HG03064 (cell line): ENCODE results near the gene RPS18.
"Not testable (repeated sequence)": the region's sequence is repeated elsewhere in the genome, so short reads cannot be mapped to it uniquely, and the experiment has no call there.

Source experiments
- ATAC-seq: cut with Tn5 transposase; IDR thresholded peaks from one replicate; pipeline ENCODE4 v1.9.1; 2021; ENCODE audit warnings: low read depth; ENCODE audit not compliant: unreplicated experiment

RPS18 gene

GRCh38 chr6:33271468-33272274 lies at the start of gene RPS18, which contains the start of gene VPS52:
Gene RPS18 (plus strand): TSS chr6:33272075. CDS start chr6:33272120, 45 bp downstream.
Gene VPS52 (minus strand): TSS chr6:33271876. CDS start chr6:33271675, 201 bp downstream.
- ATAC-seq = peak; percentile 79

DNA sequence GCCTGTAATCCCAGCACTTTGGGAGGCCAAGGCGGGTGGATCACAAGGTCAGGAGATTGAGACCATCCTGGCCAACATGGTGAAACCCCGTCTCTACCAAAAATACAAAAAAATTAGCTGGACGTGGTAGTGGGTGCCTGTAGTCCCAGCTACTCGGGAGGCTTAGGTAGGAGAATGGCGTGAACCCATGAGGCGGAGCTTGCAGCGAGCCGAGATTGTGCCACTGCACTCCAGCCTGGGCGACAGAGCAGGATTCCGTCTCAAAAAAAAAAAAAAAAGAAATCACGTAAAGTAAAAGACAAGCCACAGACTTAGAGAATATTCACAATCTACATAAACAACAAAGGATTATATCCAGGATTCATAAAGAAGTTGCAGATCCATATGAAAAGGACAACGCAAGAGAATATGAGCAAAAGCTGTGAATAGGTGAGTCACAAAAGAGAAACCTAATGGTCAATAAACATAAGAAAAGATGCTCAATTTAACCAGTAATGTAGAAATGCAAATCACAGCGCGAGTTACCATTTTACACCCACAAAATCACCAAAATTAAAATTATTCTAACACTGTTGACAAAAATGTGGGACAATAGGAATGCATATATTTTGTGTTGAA lies 45.3 kb upstream of the RPS18 start:
- ATAC-seq = not testable (repeated sequence)

- ATAC-seq = no peak
Measured at GRCh38 chr6:33235221-33235634, 36.6 kb upstream of the RPS18 start.

- ATAC-seq = no peak
Measured at GRCh38 chr6:33236328-33236727, 35.5 kb upstream of the RPS18 start.

- ATAC-seq = no peak
Measured at GRCh38 chr6:33236852-33237251, 35.0 kb upstream of the RPS18 start.

- no peak for ATAC-seq
Measured at GRCh38 chr6:33237741-33238140, 34.1 kb upstream of the RPS18 start.

DNA sequence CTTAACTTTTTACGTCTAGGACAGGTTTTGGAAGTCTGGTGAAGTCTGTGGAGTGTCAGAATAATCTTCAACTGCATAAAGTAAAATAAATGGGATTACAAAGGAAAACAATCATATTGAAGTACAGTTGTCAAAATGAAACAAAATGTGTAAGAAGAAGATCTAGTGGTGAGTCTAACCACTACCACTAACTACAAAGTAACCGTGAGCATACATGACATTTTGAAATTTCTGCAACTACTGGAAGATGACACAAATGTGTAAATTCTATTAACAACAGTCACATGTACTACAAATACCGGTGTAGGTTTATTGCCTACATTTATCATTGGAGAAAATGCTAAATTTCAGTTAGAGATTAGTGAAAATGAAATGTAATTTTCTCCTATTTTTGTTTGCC lies 29.9 kb upstream of the RPS18 start:
- no peak for ATAC-seq

DNA sequence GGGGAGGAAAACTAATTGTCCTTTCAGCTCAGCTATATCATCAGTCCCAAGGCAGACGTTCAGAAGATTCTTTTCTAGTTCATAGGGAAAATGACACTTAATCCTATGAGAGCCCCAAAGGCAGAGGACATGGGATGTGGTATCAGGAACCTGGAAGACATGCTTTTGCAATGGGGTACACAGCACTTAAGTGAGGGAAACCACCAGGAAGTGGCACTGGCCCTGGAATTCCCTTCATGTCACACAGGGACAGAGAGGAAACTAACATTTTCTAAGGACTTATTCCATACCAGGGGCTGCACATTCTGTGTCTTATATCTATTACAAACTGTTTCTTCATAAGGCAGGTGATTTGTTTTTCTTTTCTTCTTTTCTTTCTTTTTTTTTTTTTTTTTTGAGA lies 28.4 kb upstream of the RPS18 start:
- no peak for ATAC-seq

GRCh38 chr6:33247977-33248642 lies 23.8 kb upstream of the RPS18 start:
- no peak for ATAC-seq

GRCh38 chr6:33248643-33248931 lies 23.3 kb upstream of the RPS18 start:
- ATAC-seq = no peak

DNA sequence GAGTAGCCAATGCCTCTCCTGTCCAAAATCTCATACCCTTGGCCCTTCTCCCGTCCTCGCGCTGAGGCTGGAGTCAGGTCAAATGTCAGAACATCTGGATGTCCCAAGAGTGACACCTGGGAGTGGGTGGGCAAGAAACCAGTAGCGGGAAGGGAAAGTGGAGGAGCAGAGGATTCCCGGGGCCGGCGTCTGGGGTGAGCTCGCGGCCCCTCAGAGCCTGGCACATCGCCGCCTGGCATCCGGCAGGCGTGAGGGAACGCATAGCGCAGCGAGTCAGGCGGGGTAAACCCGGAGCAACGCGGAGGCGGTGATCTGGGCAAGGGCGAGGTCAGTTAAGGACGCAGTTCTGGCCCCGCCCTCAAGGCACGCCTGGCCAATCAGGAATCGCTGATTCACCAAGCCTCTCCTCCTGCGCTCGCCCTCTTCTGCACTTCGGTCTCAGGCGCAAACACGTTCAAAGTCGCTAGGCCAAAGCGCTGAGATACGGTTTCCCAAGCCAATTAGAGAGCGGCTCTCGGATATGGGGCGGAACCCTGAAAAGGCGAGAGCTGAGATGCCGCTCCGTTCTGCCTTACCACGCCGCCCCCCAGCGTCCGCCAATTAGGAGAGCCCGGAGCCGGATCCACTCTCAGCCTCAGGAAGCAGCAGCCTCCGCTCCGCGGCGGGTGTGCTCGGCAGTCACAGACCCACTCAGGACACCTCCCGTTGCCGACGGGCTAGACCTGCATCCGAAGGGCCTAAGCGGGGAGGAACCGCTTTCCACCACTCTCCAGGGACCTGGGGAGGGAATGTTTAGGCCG lies 22.7 kb upstream of the RPS18 start:
- peak; percentile 85 for ATAC-seq

DNA sequence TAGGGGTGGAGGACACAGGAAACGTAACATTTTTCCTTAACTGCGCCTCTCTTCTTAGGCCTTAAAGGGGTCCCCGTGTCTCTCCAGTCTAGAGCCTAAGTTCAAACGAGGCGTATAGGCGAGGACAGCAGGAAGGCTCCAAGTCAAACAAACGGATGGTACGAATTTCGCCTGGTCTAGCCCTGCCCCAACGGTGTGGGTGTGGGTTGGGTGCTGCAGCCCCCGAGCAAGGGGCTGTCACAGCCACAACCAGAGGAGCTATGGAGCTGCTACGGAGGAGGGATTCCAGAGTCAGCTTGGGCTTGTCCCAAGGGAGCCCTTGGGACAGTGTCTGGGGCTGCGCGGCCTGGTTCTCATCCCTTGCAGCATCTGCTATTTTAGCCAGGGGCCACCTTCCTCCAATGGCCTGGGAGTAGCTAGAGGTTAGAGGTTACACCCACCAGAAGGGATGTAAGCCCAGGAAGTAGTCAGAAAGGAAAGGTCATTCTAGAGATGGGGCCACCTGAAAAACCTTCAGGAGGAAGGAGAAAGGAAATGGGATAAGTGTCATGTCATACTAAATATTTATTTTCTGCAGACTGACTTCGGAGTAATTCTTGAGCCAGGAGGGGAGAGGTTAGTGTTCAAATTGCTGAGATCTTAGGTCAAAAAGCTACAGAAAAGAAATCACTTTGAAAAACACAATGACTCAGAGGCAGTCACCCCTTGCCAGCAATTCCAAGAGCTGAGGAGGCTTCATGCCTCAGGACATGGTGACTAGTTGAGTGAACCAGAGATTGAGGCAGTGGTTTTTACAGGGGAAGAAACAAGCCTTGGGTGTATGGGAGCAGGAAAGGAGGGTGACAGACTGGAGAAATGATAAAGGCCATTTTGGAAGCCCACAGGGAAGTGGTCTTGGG lies 21.9 kb upstream of the RPS18 start:
- ATAC-seq = no peak

DNA sequence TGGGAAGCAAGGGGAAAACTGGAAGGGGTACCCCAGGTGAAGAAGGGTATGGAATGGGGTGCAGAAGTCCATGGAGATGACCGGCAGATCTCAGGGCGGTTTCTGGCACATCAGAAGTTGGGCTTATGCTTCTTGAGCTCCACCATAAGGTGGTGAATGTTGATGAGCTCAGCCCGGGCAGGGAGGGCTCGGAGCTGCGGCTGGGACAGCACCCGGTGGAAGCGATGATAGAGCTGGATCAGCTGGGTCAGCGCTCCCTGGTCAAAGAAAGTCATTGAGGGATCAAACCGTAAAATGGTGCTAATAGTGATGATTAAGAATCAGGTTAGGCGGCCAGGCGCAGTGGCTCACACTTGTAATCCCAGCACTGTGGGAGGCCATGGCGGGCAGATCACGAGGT lies 21.1 kb upstream of the RPS18 start:
- ATAC-seq = no peak

DNA sequence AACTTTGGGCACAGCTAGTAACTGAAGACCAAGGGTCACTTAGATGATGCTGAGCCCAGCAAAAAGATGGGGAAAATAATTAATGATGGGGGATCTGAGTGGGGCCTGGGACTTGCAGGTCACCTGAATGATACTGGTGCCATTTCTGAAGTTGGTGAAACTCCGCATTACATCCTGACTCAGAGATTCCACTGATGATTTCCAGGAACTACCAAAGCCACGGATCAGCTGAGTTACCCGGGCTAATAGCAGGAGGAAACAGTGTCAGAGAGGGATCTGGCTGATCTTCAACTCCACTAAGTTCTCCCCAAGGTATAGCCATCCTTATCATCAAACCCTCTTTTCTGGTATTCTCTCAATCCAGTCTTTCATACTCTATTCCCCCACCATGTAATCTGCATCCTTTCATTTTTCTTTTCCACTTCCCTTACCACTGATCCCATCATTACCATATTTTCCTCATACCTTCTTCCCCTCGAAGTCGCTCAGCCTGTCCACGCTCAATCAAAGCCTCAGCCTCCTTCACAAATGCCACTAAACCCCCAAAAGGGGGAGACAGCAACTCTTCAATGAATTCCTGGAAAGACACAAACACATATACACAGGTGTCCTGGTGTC lies 20.4 kb upstream of the RPS18 start:
- no peak for ATAC-seq

DNA sequence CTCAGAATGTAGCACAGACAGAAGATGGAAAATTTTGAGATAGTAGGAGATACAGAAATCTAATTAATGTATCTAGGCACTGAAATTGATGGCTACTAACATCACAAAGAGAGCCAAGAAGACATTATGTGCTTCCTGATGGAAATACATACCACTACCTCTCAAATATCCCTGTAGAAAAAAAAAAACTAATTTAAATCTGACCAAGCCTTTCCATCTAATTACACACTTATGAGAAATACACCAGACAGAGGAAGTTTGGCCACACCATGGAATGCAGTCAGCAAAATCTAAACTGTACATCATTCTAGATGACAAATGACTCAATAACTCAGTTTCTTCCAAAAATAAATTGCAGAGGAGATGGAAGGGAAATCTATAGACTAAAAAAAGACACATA lies 19.1 kb upstream of the RPS18 start:
- no peak for ATAC-seq

- ATAC-seq = no peak
Measured at GRCh38 chr6:33254591-33254990, 17.3 kb upstream of the RPS18 start.

DNA sequence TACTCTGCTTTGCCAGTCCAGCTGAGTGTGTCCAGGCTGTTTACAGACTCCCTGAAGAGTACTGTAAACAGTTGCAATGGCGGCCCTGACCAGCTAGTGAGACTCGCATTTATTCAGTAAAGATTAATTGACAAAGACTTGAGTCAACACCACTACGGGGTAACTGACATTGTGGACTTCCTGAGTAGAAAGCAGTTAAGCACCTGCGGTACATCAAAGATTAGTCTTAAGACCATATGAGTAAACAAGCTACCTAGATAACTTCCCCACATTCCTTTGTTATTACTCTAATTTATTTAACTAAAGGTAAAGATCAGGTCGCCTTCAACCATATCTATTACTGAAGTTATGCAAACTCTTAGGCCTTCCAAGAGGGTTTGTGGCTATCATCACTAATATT lies 12.8 kb upstream of the RPS18 start:
- no peak for ATAC-seq

- not testable (repeated sequence) for ATAC-seq
Measured at GRCh38 chr6:33262490-33262889, 9.4 kb upstream of the RPS18 start.

DNA sequence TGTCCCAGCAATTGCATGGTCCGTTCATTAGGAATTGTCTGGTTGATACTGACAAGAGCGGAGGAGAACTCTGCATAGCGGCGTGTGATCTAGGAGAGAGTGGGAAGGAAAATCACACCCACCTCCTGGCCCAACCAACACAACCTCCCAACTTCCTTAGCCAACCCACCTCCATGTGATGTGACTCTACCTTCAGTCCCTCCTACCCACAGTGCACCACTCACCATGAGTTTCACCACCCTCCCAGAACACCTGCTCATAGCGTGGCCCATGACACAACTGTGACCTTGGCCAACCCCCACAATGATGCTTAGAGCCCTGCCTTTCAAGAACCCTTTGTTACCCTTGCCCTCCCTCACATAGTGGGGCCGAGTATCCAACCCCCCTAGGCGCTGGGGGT lies 7.9 kb upstream of the RPS18 start:
- no peak for ATAC-seq

- ATAC-seq = no peak
Measured at GRCh38 chr6:33271117-33271467, 783 bp upstream of the RPS18 start.
